Testis (tissue), 2 donors: ENCODE measurements around the gene CDCP1.

Experiments used
- CTCF ChIP-seq, 3 experiments: fragments of 450-650 bp in 2 of 3; fragments of 200-600 bp in 1 of 3; sonication (generic) in 1 of 3; IDR thresholded peaks; one replicate each; pipeline ENCODE4 v1.5.1; 2016 to 2019; ENCODE audit warnings: antibody characterized with exemption in 3 of 3, mild to moderate bottlenecking in 2 of 3, moderate library complexity in 1 of 3
- POLR2A ChIP-seq: fragments of 450-650 bp; IDR thresholded peaks from one replicate; pipeline ENCODE4 v1.6.1; 2017; ENCODE audit warnings: antibody characterized with exemption, mild to moderate bottlenecking, moderate library complexity

- TF ChIP-seq CTCF (IDR thresholded peaks at IDR 0.05), result no peak
- TF ChIP-seq POLR2A, result no peak
Observed at GRCh38 chr3:45119376-45119775, 26.8 kb downstream of the CDCP1 start.
